Tibial nerve (tissue), 4 donors: ENCODE results near the gene ANKRD42.

Source experiments
- CTCF ChIP-seq, 5 experiments: fragments of 200-600 bp in 3 of 5; fragments of 450-650 bp in 2 of 5; sonication (generic) in 3 of 5; IDR thresholded peaks; one replicate each; pipeline ENCODE4 v1.5.1; 2016 to 2019; ENCODE audit warnings: antibody characterized with exemption in 5 of 5, mild to moderate bottlenecking in 3 of 5, moderate library complexity in 2 of 5
- EP300 ChIP-seq, 2 donors: sonication (generic); formaldehyde crosslinking; IDR thresholded peaks; one replicate each; pipeline ENCODE4 v1.6.1; 2017; ENCODE audit warnings: antibody characterized with exemption in 2 of 2, mild to moderate bottlenecking in 1 of 2
- POLR2A ChIP-seq, 2 donors: fragments of 450-650 bp; IDR thresholded peaks; one replicate each; pipeline ENCODE4 v1.6.1; 2017; ENCODE audit warnings: antibody characterized with exemption in 2 of 2, mild to moderate bottlenecking in 2 of 2, moderate library complexity in 2 of 2

- no peak for TF ChIP-seq POLR2A (IDR thresholded peaks at IDR 0.05)
- no peak for TF ChIP-seq CTCF (IDR thresholded peaks at IDR 0.05)
- TF ChIP-seq EP300 (IDR thresholded peaks at IDR 0.05) = no peak
Observed at GRCh38 chr11:83275888-83276641, 82.6 kb downstream of the ANKRD42 start.
